IMR-90 (cell line): Measurements from ENCODE around the gene PNPLA1. TPM values are rescaled to one million over a fixed set of nuclear protein-coding genes. Genes with fewer than 3 reads are reported as not detected.

Experiments used
- ATAC-seq: fragments of 200-7000 bp; cut with Tn5 transposase; 2 replicates; pipeline ENCODE4 v1.9.1; 2020; ENCODE audit warnings: low read depth, mild to moderate bottlenecking, moderate library complexity
- BruUV-seq: library from RNA; stranded (reverse); fragments of 400-500 nt; replicated peaks from 2 replicates; lab custom pipeline; 2021; lab: Mats Ljungman, UMichigan
- CTCF ChIA-PET: fragments of 300-600 bp; formaldehyde crosslinking; extraction: SDS; loops from one replicate; lab custom pipeline; 2021; ENCODE audit warnings: antibody characterized with exemption; lab: Yijun Ruan, JAX
- POLR2A ChIA-PET: fragments of 300-600 bp; sonication (Branson Sonifier 250); formaldehyde crosslinking; loops from one replicate; lab custom pipeline; 2022; ENCODE audit warnings: antibody characterized with exemption; ENCODE audit not compliant: unreplicated experiment; lab: Charles Lee
- DNase-seq: peaks from one replicate; pipeline ENCODE4 v3.0.0; 2013
- H2AFZ ChIP-seq: replicated peaks from 2 replicates; pipeline ENCODE3; 2013; ENCODE audit warnings: low read length, mild to moderate bottlenecking; ENCODE audit not compliant: poor library complexity
- H2AK5ac ChIP-seq: 2 replicates; pipeline ENCODE4 v1.6.1; 2013; ENCODE audit warnings: low read depth, low read length, inconsistent platforms
- H2AK9ac ChIP-seq: replicated peaks from 2 replicates; pipeline ENCODE3; 2013; ENCODE audit warnings: mild to moderate bottlenecking, low read depth, low read length, moderate library complexity; ENCODE audit not compliant: poor library complexity
- H2BK120ac ChIP-seq: 2 replicates; pipeline ENCODE4 v1.6.1; 2013; ENCODE audit warnings: low read depth, low read length, inconsistent platforms
- H2BK15ac ChIP-seq: 3 replicates; pipeline ENCODE4 v1.6.1; 2013; ENCODE audit warnings: low read depth, low read length, inconsistent platforms
- H2BK20ac ChIP-seq: 2 replicates; pipeline ENCODE4 v1.6.1; 2013; ENCODE audit warnings: low read depth, mild to moderate bottlenecking, inconsistent platforms, low read length, moderate library complexity
- H2BK5ac ChIP-seq: 2 replicates; pipeline ENCODE4 v1.6.1; 2013; ENCODE audit warnings: mild to moderate bottlenecking, low read depth, low read length, inconsistent platforms; ENCODE audit not compliant: poor library complexity, severe bottlenecking
- H3K14ac ChIP-seq: replicated peaks from 2 replicates; pipeline ENCODE4 v1.6.1; 2013; ENCODE audit warnings: low read depth, low read length, inconsistent platforms
- H3K18ac ChIP-seq: 2 replicates; pipeline ENCODE4 v1.6.1; 2013; ENCODE audit warnings: low read depth, low read length, control low read depth
- H3K23ac ChIP-seq: 2 replicates; pipeline ENCODE4 v1.6.1; 2013; ENCODE audit warnings: low read depth, low read length, inconsistent platforms
- H3K27ac ChIP-seq: 2 replicates; pipeline ENCODE4 v1.5.1; 2013; ENCODE audit warnings: mild to moderate bottlenecking, control low read depth, low read length; ENCODE audit not compliant: insufficient read depth
- H3K27me3 ChIP-seq: 2 replicates; pipeline ENCODE4 v1.6.1; 2013; ENCODE audit warnings: low read length; ENCODE audit not compliant: control insufficient read depth, insufficient read depth
- H3K36me3 ChIP-seq: 2 replicates; pipeline ENCODE4 v1.6.1; 2013; ENCODE audit warnings: low read length, mixed read lengths; ENCODE audit not compliant: control insufficient read depth, insufficient read depth
- H3K4ac ChIP-seq: 2 replicates; pipeline ENCODE4 v1.6.1; 2013; ENCODE audit warnings: low read depth, low read length, inconsistent platforms
- H3K4me1 ChIP-seq: 2 replicates; pipeline ENCODE4 v1.6.1; 2013; ENCODE audit warnings: low read length, mixed read lengths; ENCODE audit not compliant: control insufficient read depth, insufficient read depth
- H3K4me2 ChIP-seq: 2 replicates; pipeline ENCODE4 v1.6.1; 2013; ENCODE audit warnings: low read depth, mild to moderate bottlenecking, control low read depth, low read length, moderate library complexity
- H3K4me3 ChIP-seq: 2 replicates; pipeline ENCODE4 v1.5.1; 2013; ENCODE audit warnings: low read depth, mild to moderate bottlenecking, control low read depth, low read length, moderate library complexity; ENCODE audit not compliant: insufficient read depth
- H3K56ac ChIP-seq: 2 replicates; pipeline ENCODE4 v1.6.1; 2013; ENCODE audit warnings: low read length, inconsistent platforms; ENCODE audit not compliant: insufficient read depth; ENCODE audit errors: extremely low read depth
- H3K79me1 ChIP-seq, 2 experiments: 2 replicates each; pipeline ENCODE4 v1.6.1; 2013; ENCODE audit warnings: low read length in 2 of 2, inconsistent platforms in 1 of 2, low read depth in 1 of 2
- H3K9ac ChIP-seq: 2 replicates; pipeline ENCODE4 v1.6.1; 2013; ENCODE audit warnings: low read depth, low read length, control low read depth
- H3K9me1 ChIP-seq: 2 replicates; pipeline ENCODE4 v1.6.1; 2013; ENCODE audit warnings: low read length, inconsistent platforms; ENCODE audit not compliant: insufficient read depth
- H3K9me3 ChIP-seq: 2 replicates; pipeline ENCODE4 v1.6.1; 2013; ENCODE audit warnings: low read length; ENCODE audit not compliant: control insufficient read depth, insufficient read depth
- H4K20me1 ChIP-seq: 2 replicates; pipeline ENCODE4 v1.6.1; 2013; ENCODE audit warnings: low read length, inconsistent platforms; ENCODE audit not compliant: insufficient read depth
- H4K5ac ChIP-seq: 2 replicates; pipeline ENCODE4 v1.6.1; 2013; ENCODE audit warnings: mild to moderate bottlenecking, low read depth, low read length, control low read depth
- H4K8ac ChIP-seq, 2 experiments: 2 replicates each; pipeline ENCODE4 v1.6.1; 2013; ENCODE audit warnings: low read depth in 2 of 2, low read length in 2 of 2, control low read depth in 1 of 2, inconsistent platforms in 1 of 2
- H4K91ac ChIP-seq: 2 replicates; pipeline ENCODE4 v1.6.1; 2013; ENCODE audit warnings: low read depth, low read length, inconsistent platforms; ENCODE audit not compliant: insufficient read depth
- BHLHE40 ChIP-seq: fragments of 150-350 bp; IDR thresholded peaks from 2 replicates; pipeline ENCODE4 v1.6.1; 2016; ENCODE audit warnings: mild to moderate bottlenecking, low read depth, low read length
- CEBPB ChIP-seq: IDR thresholded peaks from 2 replicates; pipeline ENCODE4 v1.6.1; 2012; ENCODE audit warnings: low read depth, low read length, improper control_type of control experiment
- CHD1 ChIP-seq: IDR thresholded peaks from 2 replicates; pipeline ENCODE4 v1.6.1; 2012; ENCODE audit warnings: low read depth, low read length, improper control_type of control experiment
- NFE2L2 ChIP-seq: fragments of 150-350 bp; IDR thresholded peaks from 2 replicates; pipeline ENCODE4 v1.6.1; 2016; ENCODE audit warnings: low read depth, mild to moderate bottlenecking, low read length
- RCOR1 ChIP-seq: IDR thresholded peaks from 2 replicates; pipeline ENCODE4 v1.6.1; 2012; ENCODE audit warnings: mild to moderate bottlenecking, low read length, improper control_type of control experiment; ENCODE audit not compliant: insufficient replicate concordance
- SMC3 ChIP-seq: fragments of 150-350 bp; IDR thresholded peaks from 2 replicates; pipeline ENCODE4 v1.6.1; 2016; ENCODE audit warnings: low read depth, mild to moderate bottlenecking, antibody characterized with exemption, low read length, moderate library complexity
- WGBS, 2 experiments: methylation state at CpG; one replicate each; pipeline versions ENCODE4 v1.1.5 to v1.1.7; 2013; ENCODE audit warnings: missing lambda C conversion rate in 2 of 2; ENCODE audit not compliant: insufficient read length in 1 of 2; ENCODE audit errors: extremely low coverage in 2 of 2; 5-methylcytosine and 5-hydroxymethylcytosine counted together
- dilution Hi-C: fragments of 300-500 bp; cut with HindIII; formaldehyde crosslinking; loops from one replicate; pipeline ENCODE4 v1.14.3; 2018; ENCODE audit warnings: low sequenced_read_pairs; ENCODE audit not compliant: unreplicated experiment
- in situ Hi-C: fragments of 300-500 bp; cut with MboI; formaldehyde crosslinking; loops from 3 replicates; pipeline ENCODE4 v1.14.3; 2019; ENCODE audit warnings: low sequenced_read_pairs, inconsistent platforms, mixed read lengths
- intact Hi-C: fragments of 100-400 bp; cut with micrococcal nuclease; formaldehyde crosslinking; loops from 2 replicates; pipeline ENCODE4 v1.10.0; 2022
- polyA plus RNA-seq, 3 experiments: library from polyadenylated mRNA; depleted of rRNA; stranded (reverse); fragments of >200 nt; gene quantifications; 2 replicates each; pipeline ENCODE4 v1.2.3, GENCODE V29; 2012; ENCODE audit warnings: low replicate concordance in 1 of 3
- total RNA-seq: library from RNA; depleted of rRNA; stranded (reverse); fragments of >200 nt; gene quantifications from 2 replicates; pipeline ENCODE4 v1.2.3, GENCODE V29; 2012
- TF ChIP-seq, protein P1 (sequence below): fragments of 150-350 bp; IDR thresholded peaks from 2 replicates; pipeline ENCODE4 v1.6.1; 2016; ENCODE audit warnings: low read depth, mild to moderate bottlenecking, low read length, moderate library complexity, borderline replicate concordance

PNPLA1 gene
- total and polyA plus RNA-seq, 2 of the 4 experiments (the other 2 are of a cell fraction), result not detected

DNA sequence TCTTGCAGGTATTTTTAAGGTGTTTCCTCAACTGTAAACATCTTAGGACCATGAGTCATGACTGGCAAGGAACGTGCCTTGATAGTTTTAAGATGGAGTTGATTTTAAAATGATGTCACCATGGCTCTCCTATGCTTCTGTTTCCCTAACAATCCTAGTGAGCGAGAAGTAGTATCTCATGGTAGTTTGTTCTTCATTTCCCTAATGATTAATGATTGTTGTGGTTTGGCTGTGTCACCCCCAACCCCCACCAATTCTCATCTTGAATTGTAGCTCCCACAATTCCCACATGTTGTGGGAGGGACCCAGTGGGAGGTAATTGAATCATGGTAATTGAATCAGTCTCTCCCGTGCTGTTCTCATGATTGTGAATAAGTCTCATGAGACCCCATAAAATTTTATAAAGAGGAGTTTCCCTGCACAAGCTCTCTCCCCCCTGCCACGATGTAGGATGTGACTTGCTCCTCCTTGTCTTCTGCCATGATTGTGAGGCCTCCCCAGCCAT lies 83.6 kb downstream of the PNPLA1 start:
- Histone ChIP-seq H2BK5ac (no peak overlapping the region), H2AK5ac (no peak overlapping the region), H3K27me3 (peaks cover 8% of the 10 kb centered on the region), H3K36me3 (no peaks in the 10 kb centered on the region), H2BK120ac (no peak overlapping the region), H4K5ac (no peak overlapping the region), H3K14ac (no peak overlapping the region), H3K4ac (no peak overlapping the region), H3K79me1 (no peaks in the 10 kb centered on the region), H4K91ac (no peak overlapping the region), H4K8ac (no peak overlapping the region), H3K27ac (no peak overlapping the region), H2AK9ac (no peak overlapping the region), H2BK20ac (no peak overlapping the region), H3K9me3 (no peaks in the 10 kb centered on the region), H3K4me2 (no peak overlapping the region), H4K20me1 (peaks cover 4% of the 10 kb centered on the region; the same call in 1 of the 2 replicates), H3K56ac (no peak overlapping the region), H2BK15ac (no peak overlapping the region), H3K9ac (no peak overlapping the region), H2AFZ (no peak overlapping the region), H3K9me1 (peaks cover 3% of the 10 kb centered on the region; the same call in 1 of the 2 replicates), H3K23ac (no peak overlapping the region), H3K4me1 (peaks cover 13% of the 10 kb centered on the region), H3K4me3 (no peak overlapping the region), H3K18ac (no peak overlapping the region)
- POLR2A ChIA-PET, result no interaction called here
- intact Hi-C loops, result no loop called here
- in situ Hi-C loops, result no loop called here
- WGBS, 2 experiments, result no CpG with 5 or more reads among the region's 4 CpGs
- CTCF ChIA-PET, result interaction anchor here (1.3 kb wide), 1 partner anchor 13 kb away, joined by 3 read pairs; no protein-coding TSS in a partner anchor
- no peak for ATAC-seq
- peak; percentile 38 for DNase-seq
- no TSS peak for BruUV-seq
- TF ChIP-seq, protein P1, sequence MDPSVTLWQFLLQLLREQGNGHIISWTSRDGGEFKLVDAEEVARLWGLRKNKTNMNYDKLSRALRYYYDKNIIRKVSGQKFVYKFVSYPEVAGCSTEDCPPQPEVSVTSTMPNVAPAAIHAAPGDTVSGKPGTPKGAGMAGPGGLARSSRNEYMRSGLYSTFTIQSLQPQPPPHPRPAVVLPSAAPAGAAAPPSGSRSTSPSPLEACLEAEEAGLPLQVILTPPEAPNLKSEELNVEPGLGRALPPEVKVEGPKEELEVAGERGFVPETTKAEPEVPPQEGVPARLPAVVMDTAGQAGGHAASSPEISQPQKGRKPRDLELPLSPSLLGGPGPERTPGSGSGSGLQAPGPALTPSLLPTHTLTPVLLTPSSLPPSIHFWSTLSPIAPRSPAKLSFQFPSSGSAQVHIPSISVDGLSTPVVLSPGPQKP, result no peak
- TF ChIP-seq SMC3 (no peak), CHD1 (no peak), RCOR1 (no peak), CEBPB (no peak), BHLHE40 (peak; percentile 67), NFE2L2 (no peak)
- dilution Hi-C loops, result no loop called here
